ENCODE measurements around the gene KRTAP3-1. TPM values are rescaled to one million over a fixed set of nuclear protein-coding genes. Genes with fewer than 3 reads are reported as not detected.

Gene KRTAP3-1
- total RNA-seq, 5 donors from 2014 or later (not counting 1 experiment from before 2014, with no cell fraction given): not detected

GRCh38 chr17:40961591-40961990 lies 47.3 kb downstream of the KRTAP3-1 start:
- POLR2A ChIA-PET: no interaction called here
- no peaks in the 10 kb centered on the region for H3K36me3 Mint-ChIP-seq
- no peaks in the 10 kb centered on the region for H3K9me3 Mint-ChIP-seq
- H3K4me1 ChIP-seq (ENCODE audit: control insufficient read depth in 1 of 2, extremely low read depth in 1 of 2, insufficient read depth in 2 of 2, low read length in 2 of 2): no peaks in the 10 kb centered on the region
- no peak overlapping the region for H3K4me3 Mint-ChIP-seq
- H3K27ac ChIP-seq (ENCODE audit: low read length): no peak overlapping the region
- H3K36me3 ChIP-seq (ENCODE audit: control insufficient read depth in 2 of 2, extremely low read depth in 1 of 2, insufficient read depth in 1 of 2, low read length in 1 of 2): no peaks in the 10 kb centered on the region
- no peak overlapping the region for H3K4me3 ChIP-seq (ENCODE audit: control insufficient read depth in 1 of 2, extremely low read depth in 1 of 2, low read length in 1 of 2)
- CTCF ChIA-PET: interaction anchor here in 1 of 2 donors (1.3 kb wide), 1 partner anchor 19 kb away, joined by 3 read pairs; no protein-coding TSS in a partner anchor
- no peak overlapping the region for H3K27ac Mint-ChIP-seq
- no CpG with 5 or more reads among the region's 1 CpG for WGBS (ENCODE audit: insufficient coverage)
- no peaks in the 10 kb centered on the region for H3K9me3 ChIP-seq
- ATAC-seq (replicated peaks in 1 of 4): no peak
- no peak for DNase-seq
- peaks cover 3 to 29% of the 10 kb centered on the region in 2 donors for H3K27me3 Mint-ChIP-seq
- peaks cover 0 to 7% (median 0%) of the 10 kb centered on the region in 3 donors for H3K4me1 Mint-ChIP-seq
- peaks cover 0 to 4% of the 10 kb centered on the region in 2 experiments for H3K27me3 ChIP-seq (replicated peaks in 1 of 2; ENCODE audit: control insufficient read depth in 2 of 2, extremely low read depth in 1 of 2, insufficient read depth in 2 of 2, low read length in 1 of 2)

DNA sequence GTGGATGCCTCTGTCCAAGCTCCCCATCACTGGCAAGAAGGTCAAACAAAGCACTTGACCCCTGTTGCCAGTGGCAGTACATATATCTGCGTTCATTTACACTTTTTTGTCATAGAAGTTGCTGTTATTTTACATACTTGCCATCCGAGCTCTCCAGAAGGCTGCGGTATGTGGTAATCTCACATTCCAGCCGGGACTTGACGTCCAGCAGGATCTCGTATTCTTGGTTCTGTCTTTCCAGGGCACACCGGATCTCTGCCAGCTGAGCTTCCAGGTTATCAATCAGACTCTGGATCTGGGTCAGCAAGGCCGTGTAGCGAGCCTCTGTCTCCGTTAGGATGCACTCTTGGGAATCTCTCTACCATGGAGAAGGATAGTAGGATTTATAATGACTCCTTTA lies 48.8 kb downstream of the KRTAP3-1 start:
- 91% methylated on average over 6 of the region's 10 CpGs for WGBS (ENCODE audit: insufficient coverage)
- ChIA-PET POLR2A (no interaction called here), CTCF (no interaction called here)
- no peak overlapping the region for H3K4me3 Mint-ChIP-seq
- ATAC-seq (replicated peaks in 1 of 4) (no peak), DNase-seq (no peak)
- no peak overlapping the region for H3K4me3 ChIP-seq (ENCODE audit: control insufficient read depth in 1 of 2, extremely low read depth in 1 of 2, low read length in 1 of 2)
- peaks cover 0 to 4% of the 10 kb centered on the region in 2 experiments for H3K27me3 ChIP-seq (replicated peaks in 1 of 2; ENCODE audit: control insufficient read depth in 2 of 2, extremely low read depth in 1 of 2, insufficient read depth in 2 of 2, low read length in 1 of 2)
- H3K36me3 Mint-ChIP-seq: no peaks in the 10 kb centered on the region
- peaks cover 0 to 7% (median 0%) of the 10 kb centered on the region in 3 donors for H3K4me1 Mint-ChIP-seq
- H3K27me3 Mint-ChIP-seq: peaks cover 9 to 29% of the 10 kb centered on the region in 2 donors
- H3K9me3 ChIP-seq: no peaks in the 10 kb centered on the region
- no peaks in the 10 kb centered on the region for H3K36me3 ChIP-seq (ENCODE audit: control insufficient read depth in 2 of 2, extremely low read depth in 1 of 2, insufficient read depth in 1 of 2, low read length in 1 of 2)
- no peaks in the 10 kb centered on the region for H3K4me1 ChIP-seq (ENCODE audit: control insufficient read depth in 1 of 2, extremely low read depth in 1 of 2, insufficient read depth in 2 of 2, low read length in 2 of 2)
- H3K27ac Mint-ChIP-seq: no peak overlapping the region
- H3K9me3 Mint-ChIP-seq: no peaks in the 10 kb centered on the region
- no peak overlapping the region for H3K27ac ChIP-seq (ENCODE audit: low read length)

Other genes starting within 250 kb of the KRTAP3-1 start
- not detected for gene KRT26, start 236.9 kb downstream of the KRTAP3-1 start, total RNA-seq
- gene KRT27, start 226.6 kb downstream of the KRTAP3-1 start, total RNA-seq: not detected
- not detected for gene KRT28, start 209.2 kb downstream of the KRTAP3-1 start, total RNA-seq
- 10 to 100 TPM; 27.2 to 35.3 (median 31.4) TPM for gene KRT10, start 186.5 kb downstream of the KRTAP3-1 start, total RNA-seq
- gene KRT12, start 141.9 kb downstream of the KRTAP3-1 start, total RNA-seq: under 1 TPM in 1 of 5 donors, not detected in 4; 0.10 TPM
- gene KRT20, start 123.9 kb downstream of the KRTAP3-1 start, total RNA-seq: under 1 TPM in 1 of 5 donors, not detected in 4; 0.47 TPM
- gene KRT23, start 71.5 kb downstream of the KRTAP3-1 start, total RNA-seq: not detected
- gene KRT39, start 42.2 kb downstream of the KRTAP3-1 start, total RNA-seq: not detected
- not detected for gene KRT40, start 24.8 kb downstream of the KRTAP3-1 start, total RNA-seq
- gene KRTAP3-3, start 15.0 kb downstream of the KRTAP3-1 start, total RNA-seq: not detected
- gene KRTAP3-2, start 9.2 kb downstream of the KRTAP3-1 start, total RNA-seq: not detected
- not detected for gene KRTAP1-5, start 18.1 kb upstream of the KRTAP3-1 start, total RNA-seq
- gene KRTAP1-4, start 21.1 kb upstream of the KRTAP3-1 start, total RNA-seq: not detected
- gene KRTAP1-3, start 25.7 kb upstream of the KRTAP3-1 start, total RNA-seq: not detected
- not detected for gene KRTAP1-1, start 32.3 kb upstream of the KRTAP3-1 start, total RNA-seq
- not detected for gene KRTAP2-1, start 38.2 kb upstream of the KRTAP3-1 start, total RNA-seq
- gene KRTAP2-2, start 46.1 kb upstream of the KRTAP3-1 start, total RNA-seq: not detected
- not detected for gene KRTAP2-3, start 51.0 kb upstream of the KRTAP3-1 start, total RNA-seq
- gene KRTAP2-4, start 56.8 kb upstream of the KRTAP3-1 start, total RNA-seq: not detected
- gene KRTAP4-7, start 75.0 kb upstream of the KRTAP3-1 start, total RNA-seq: not detected
- not detected for gene KRTAP4-8, start 89.0 kb upstream of the KRTAP3-1 start, total RNA-seq
- not detected for gene KRTAP4-16, start 93.1 kb upstream of the KRTAP3-1 start, total RNA-seq
- not detected for gene KRTAP4-9, start 96.3 kb upstream of the KRTAP3-1 start, total RNA-seq
- not detected for gene KRTAP4-11, start 109.2 kb upstream of the KRTAP3-1 start, total RNA-seq
- not detected for gene KRTAP4-12, start 115.1 kb upstream of the KRTAP3-1 start, total RNA-seq
- not detected for gene KRTAP4-6, start 131.4 kb upstream of the KRTAP3-1 start, total RNA-seq
- not detected for gene KRTAP4-5, start 140.7 kb upstream of the KRTAP3-1 start, total RNA-seq
- gene KRTAP4-4, start 151.6 kb upstream of the KRTAP3-1 start, total RNA-seq: not detected
- not detected for gene KRTAP4-3, start 159.1 kb upstream of the KRTAP3-1 start, total RNA-seq
- gene KRTAP4-2, start 169.1 kb upstream of the KRTAP3-1 start, total RNA-seq: not detected
- gene KRTAP4-1, start 175.8 kb upstream of the KRTAP3-1 start, total RNA-seq: not detected
- gene KRTAP9-1, start 180.8 kb upstream of the KRTAP3-1 start, total RNA-seq: not detected
- gene KRTAP9-2, start 217.5 kb upstream of the KRTAP3-1 start, total RNA-seq: not detected
- not detected for gene KRTAP9-3, start 223.3 kb upstream of the KRTAP3-1 start, total RNA-seq
- not detected for gene KRTAP9-8, start 228.9 kb upstream of the KRTAP3-1 start, total RNA-seq
- gene KRTAP9-4, start 240.6 kb upstream of the KRTAP3-1 start, total RNA-seq: not detected
- gene KRTAP9-9, start 246.3 kb upstream of the KRTAP3-1 start, total RNA-seq: not detected

Measured in T-cell (primary cell).